H1 (cell line): Measurements from ENCODE around the gene MUC13.

ENCODE experiments used
- CREB1 ChIP-seq: IDR thresholded peaks from 2 replicates; pipeline ENCODE4 v1.6.1; 2012; ENCODE audit warnings: inconsistent platforms
- EZH2 ChIP-seq: fragments of 200-600 bp; sonication (generic); IDR thresholded peaks from 2 replicates; pipeline ENCODE4 v1.7.1; 2012; ENCODE audit warnings: low read depth, mild to moderate bottlenecking, moderate library complexity, low read length, inconsistent platforms; ENCODE audit not compliant: severe bottlenecking
- GTF2F1 ChIP-seq: IDR thresholded peaks from 2 replicates; pipeline ENCODE4 v1.6.1; 2012; ENCODE audit warnings: low read depth, low read length, improper control_type of control experiment, borderline replicate concordance
- HDAC2 ChIP-seq, 2 experiments: fragments of 300-600 bp in 1 of 2; sonication (generic) in 1 of 2; IDR thresholded peaks; 2 replicates each; pipeline ENCODE4 v1.6.1; 2011 to 2012; ENCODE audit warnings: low read depth in 2 of 2, low read length in 2 of 2, mild to moderate bottlenecking in 2 of 2, moderate library complexity in 2 of 2, borderline replicate concordance in 1 of 2, inconsistent platforms in 1 of 2
- JUN ChIP-seq: IDR thresholded peaks from 2 replicates; pipeline ENCODE4 v1.6.1; 2011; ENCODE audit warnings: low read depth, mild to moderate bottlenecking, improper control_type of control experiment, low read length
- POLR2A ChIP-seq, 2 experiments: IDR thresholded peaks; 1 replicate in 1 of 2; 2 replicates in 1 of 2; pipeline ENCODE4 v1.6.1; 2011; ENCODE audit warnings: low read depth in 2 of 2, low read length in 2 of 2, mild to moderate bottlenecking in 2 of 2; ENCODE audit errors: control extremely low read depth in 1 of 2
- POLR2AphosphoS5 ChIP-seq: IDR thresholded peaks from 2 replicates; pipeline ENCODE4 v1.6.1; 2011; ENCODE audit warnings: low read depth, low read length
- POU5F1 ChIP-seq: IDR thresholded peaks from 2 replicates; pipeline ENCODE4 v1.6.1; 2011; ENCODE audit warnings: low read depth, mild to moderate bottlenecking, low read length, moderate library complexity
- RXRA ChIP-seq: IDR thresholded peaks from 2 replicates; pipeline ENCODE4 v1.6.1; 2011; ENCODE audit warnings: low read depth, mild to moderate bottlenecking, low read length, moderate library complexity; ENCODE audit not compliant: insufficient read depth
- SUZ12 ChIP-seq: fragments of 200-600 bp; sonication (generic); IDR thresholded peaks from 2 replicates; pipeline ENCODE4 v1.6.1; 2012; ENCODE audit warnings: mild to moderate bottlenecking, inconsistent platforms, low read length, moderate library complexity, mixed read lengths
- TF ChIP-seq, protein P1 (sequence below): IDR thresholded peaks from 2 replicates; pipeline ENCODE4 v1.6.1; 2012; ENCODE audit warnings: inconsistent platforms
- TF ChIP-seq, protein P2 (sequence below), 3 experiments: IDR thresholded peaks; 1 replicate in 2 of 3; 2 replicates in 1 of 3; pipeline versions ENCODE4 v1.5.1 to v1.6.1; 2011; ENCODE audit warnings: low read length in 3 of 3, mild to moderate bottlenecking in 3 of 3, inconsistent platforms in 2 of 3, low read depth in 1 of 3, moderate library complexity in 1 of 3; ENCODE audit not compliant: insufficient read depth in 1 of 3; ENCODE audit errors: control extremely low read depth in 1 of 3
- TF ChIP-seq, protein P3 (sequence below): IDR thresholded peaks from 2 replicates; pipeline ENCODE4 v1.6.1; 2011; ENCODE audit warnings: low read depth, mild to moderate bottlenecking, low read length; ENCODE audit not compliant: insufficient read depth

DNA sequence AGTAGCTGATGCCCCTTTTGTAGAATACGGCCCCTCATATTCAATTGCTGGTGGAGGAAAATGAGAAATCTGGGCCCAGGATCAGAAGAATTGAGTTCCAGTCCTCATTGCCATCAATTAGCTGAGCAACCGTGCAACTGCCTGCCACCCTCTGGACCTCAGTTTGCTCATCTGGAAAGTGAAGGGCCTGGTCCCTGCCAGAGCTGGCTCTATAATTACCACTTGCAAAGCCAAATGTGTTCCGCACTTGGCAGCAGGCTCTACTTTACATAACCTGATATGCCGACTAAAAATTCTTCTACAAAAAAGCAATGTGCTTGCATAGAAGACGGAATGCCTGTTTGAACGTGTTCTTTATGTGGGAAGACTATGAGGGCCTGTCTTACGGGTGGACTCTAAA is 38.8 kb downstream of the MUC13 start:
- TF ChIP-seq, protein P1, sequence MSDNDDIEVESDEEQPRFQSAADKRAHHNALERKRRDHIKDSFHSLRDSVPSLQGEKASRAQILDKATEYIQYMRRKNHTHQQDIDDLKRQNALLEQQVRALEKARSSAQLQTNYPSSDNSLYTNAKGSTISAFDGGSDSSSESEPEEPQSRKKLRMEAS = no peak
- TF ChIP-seq JUN (no peak), POU5F1 (no peak), POLR2A (IDR thresholded peaks at IDR 0.05; ENCODE audit: control extremely low read depth in 1 of 2, low read depth in 2 of 2, low read length in 2 of 2) (no peak), CREB1 (no peak), EZH2 (no peak), RXRA (no peak), SUZ12 (no peak), POLR2AphosphoS5 (no peak), HDAC2 (IDR thresholded peaks at IDR 0.05; ENCODE audit: borderline replicate concordance in 1 of 2, low read depth in 2 of 2, low read length in 2 of 2) (no peak), GTF2F1 (no peak)
- TF ChIP-seq, protein P2, sequence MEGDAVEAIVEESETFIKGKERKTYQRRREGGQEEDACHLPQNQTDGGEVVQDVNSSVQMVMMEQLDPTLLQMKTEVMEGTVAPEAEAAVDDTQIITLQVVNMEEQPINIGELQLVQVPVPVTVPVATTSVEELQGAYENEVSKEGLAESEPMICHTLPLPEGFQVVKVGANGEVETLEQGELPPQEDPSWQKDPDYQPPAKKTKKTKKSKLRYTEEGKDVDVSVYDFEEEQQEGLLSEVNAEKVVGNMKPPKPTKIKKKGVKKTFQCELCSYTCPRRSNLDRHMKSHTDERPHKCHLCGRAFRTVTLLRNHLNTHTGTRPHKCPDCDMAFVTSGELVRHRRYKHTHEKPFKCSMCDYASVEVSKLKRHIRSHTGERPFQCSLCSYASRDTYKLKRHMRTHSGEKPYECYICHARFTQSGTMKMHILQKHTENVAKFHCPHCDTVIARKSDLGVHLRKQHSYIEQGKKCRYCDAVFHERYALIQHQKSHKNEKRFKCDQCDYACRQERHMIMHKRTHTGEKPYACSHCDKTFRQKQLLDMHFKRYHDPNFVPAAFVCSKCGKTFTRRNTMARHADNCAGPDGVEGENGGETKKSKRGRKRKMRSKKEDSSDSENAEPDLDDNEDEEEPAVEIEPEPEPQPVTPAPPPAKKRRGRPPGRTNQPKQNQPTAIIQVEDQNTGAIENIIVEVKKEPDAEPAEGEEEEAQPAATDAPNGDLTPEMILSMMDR (IDR thresholded peaks at IDR 0.05; ENCODE audit: control extremely low read depth in 1 of 3, insufficient read depth in 1 of 3, low read depth in 1 of 3, low read length in 3 of 3) = no peak
- TF ChIP-seq, protein P3, sequence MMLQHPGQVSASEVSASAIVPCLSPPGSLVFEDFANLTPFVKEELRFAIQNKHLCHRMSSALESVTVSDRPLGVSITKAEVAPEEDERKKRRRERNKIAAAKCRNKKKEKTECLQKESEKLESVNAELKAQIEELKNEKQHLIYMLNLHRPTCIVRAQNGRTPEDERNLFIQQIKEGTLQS = no peak
